NB4 (cell line): Measurements from ENCODE around the gene NRP2.

Experiments used
- CTCF ChIP-seq: IDR thresholded peaks from one replicate; pipeline ENCODE4 v1.5.1; 2012; ENCODE audit warnings: low read depth, low read length
- MAX ChIP-seq: IDR thresholded peaks from 2 replicates; pipeline ENCODE4 v1.6.1; 2011; ENCODE audit warnings: low read depth, low read length
- MYC ChIP-seq: IDR thresholded peaks from 2 replicates; pipeline ENCODE4 v1.6.1; 2011; ENCODE audit warnings: low read depth, low read length
- POLR2A ChIP-seq: IDR thresholded peaks from 2 replicates; pipeline ENCODE4 v1.6.1; 2011; ENCODE audit warnings: mild to moderate bottlenecking; ENCODE audit not compliant: insufficient read length; ENCODE audit errors: extremely low read depth

- TF ChIP-seq CTCF (no peak), POLR2A (no peak), MYC (no peak), MAX (no peak)
Measured at GRCh38 chr2:205642599-205643356, 39.5 kb upstream of the NRP2 start.
